Right renal pelvis (tissue), 4 donors: ENCODE results near the gene PTX4. TPM values are rescaled to one million over a fixed set of nuclear protein-coding genes. Genes with fewer than 3 reads are reported as not detected.
"Not testable (repeated sequence)": the region's sequence is repeated elsewhere in the genome, so short reads cannot be mapped to it uniquely, and the experiment has no call there.

Experiments used
- DNase-seq, 4 donors: peaks; one replicate each; pipeline ENCODE4 v3.0.0-alpha.2; 2013; ENCODE audit warnings: low read depth in 4 of 4, low spot score in 3 of 4, missing footprints in 1 of 4
- polyA plus RNA-seq, 4 donors: library from polyadenylated mRNA; unstranded; fragments of 120-200 nt; gene quantifications; one replicate each; pipeline ENCODE4 v1.2.1, GENCODE V29; 2013; ENCODE audit not compliant: insufficient read length in 4 of 4

The PTX4 gene
- polyA plus RNA-seq, 4 donors, result 0.04 TPM; not detected in 3

DNA sequence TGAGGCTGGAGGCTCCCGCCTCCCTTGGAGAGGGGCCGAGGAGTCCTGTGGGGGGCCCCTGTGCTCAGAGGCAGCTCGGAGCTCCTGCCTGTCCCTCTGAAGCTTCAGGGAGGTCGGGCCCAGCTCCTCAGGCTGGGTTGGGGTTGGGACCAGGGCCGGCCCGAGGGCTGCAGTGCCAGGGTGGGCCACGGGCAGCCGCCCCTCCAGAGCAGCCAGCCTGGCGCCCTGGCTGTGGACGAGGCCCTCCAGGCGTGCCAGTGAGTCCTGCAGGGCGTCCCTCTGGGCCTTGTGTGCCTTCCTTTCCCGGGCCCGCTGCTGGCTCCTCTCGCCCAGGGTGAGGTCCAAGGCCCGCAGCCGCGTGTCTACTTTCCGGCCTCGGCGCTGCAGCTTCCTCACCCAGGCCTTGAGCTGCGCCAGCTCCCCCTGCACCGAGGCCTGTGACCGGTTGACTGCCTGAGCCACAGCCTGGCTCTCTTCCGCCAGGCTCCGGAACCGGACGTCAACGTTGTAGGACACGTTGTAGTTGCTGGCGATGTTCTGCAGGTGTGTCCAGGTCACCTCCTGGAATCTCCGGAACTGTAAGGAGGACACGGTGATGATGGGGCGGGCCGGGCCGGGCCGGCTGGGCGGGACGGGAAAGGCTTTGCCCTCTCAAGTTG, 1.2 kb downstream of the PTX4 start:
- no peak for DNase-seq

DNA sequence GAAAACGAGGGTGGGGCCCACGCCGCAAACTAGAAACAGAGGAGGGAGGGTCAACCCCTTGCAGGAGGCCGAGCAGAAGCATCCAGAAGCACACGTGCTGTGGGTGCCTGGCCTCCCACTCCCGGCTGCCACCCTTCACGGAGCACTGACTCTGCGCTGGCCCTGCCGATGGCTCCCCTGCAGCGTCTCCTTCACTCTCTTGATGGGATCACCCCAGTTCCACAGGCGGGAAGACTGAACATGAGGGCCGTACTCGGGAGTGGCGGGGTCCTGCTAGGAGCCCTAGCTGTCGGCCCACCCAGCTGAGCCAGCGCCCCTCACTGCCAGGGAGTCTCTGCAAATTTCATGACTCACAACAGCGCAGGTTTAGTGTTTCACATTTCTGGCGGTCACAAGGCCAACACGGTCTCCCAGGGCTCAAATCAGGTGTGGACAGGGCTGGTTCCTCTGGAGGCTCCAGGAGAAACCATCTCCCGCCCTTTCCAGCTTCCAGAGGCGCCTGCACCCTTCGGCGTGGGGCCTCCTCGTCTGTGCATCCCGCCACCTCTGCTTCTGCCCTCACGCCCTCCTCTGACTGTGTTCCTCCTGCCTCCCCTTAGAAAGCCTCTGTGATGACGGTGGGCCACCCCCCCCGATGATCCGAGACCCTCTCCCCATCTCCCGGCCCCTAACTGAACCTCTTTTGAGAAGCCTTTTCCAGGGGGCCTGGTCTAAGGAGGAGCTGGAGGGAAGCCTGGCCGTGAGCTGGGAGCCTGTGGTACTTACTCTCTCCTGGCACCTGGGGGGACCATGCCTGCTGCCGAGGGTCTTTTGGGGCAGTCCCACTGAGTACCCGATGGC, 2.0 kb downstream of the PTX4 start:
- DNase-seq, result no peak

DNA sequence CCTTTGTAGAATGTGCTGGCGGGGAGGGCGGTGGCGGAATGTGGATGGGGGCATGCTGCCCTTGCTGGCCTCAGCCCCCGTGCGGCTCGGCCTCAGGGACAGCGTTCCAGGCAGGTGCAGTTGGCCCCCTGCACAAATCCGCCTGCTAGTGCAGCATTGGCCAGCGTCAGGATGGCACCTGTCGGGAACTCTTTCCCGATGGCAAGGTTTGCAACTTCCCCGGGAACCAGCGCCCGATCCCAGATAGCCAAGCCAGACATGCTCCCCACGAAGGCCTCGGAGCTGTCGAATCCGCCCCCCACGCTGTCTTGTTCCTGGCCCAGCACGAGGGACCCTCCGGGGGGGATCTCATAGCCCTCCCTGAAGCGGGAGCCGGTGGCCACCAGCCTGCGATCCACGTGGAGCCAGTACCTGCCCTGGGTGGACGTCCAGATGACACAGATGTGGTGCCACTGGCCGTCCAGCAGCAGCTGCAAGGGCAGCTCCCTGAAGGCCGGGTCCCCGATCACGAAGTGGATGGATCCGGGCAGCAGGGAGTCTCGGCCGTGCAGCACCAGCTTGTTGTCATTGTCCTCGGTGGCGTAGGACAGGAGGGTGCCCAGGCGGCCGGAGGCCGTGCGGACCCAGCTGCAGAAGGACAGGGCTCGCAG, 2.8 kb downstream of the PTX4 start:
- no peak for DNase-seq

DNA sequence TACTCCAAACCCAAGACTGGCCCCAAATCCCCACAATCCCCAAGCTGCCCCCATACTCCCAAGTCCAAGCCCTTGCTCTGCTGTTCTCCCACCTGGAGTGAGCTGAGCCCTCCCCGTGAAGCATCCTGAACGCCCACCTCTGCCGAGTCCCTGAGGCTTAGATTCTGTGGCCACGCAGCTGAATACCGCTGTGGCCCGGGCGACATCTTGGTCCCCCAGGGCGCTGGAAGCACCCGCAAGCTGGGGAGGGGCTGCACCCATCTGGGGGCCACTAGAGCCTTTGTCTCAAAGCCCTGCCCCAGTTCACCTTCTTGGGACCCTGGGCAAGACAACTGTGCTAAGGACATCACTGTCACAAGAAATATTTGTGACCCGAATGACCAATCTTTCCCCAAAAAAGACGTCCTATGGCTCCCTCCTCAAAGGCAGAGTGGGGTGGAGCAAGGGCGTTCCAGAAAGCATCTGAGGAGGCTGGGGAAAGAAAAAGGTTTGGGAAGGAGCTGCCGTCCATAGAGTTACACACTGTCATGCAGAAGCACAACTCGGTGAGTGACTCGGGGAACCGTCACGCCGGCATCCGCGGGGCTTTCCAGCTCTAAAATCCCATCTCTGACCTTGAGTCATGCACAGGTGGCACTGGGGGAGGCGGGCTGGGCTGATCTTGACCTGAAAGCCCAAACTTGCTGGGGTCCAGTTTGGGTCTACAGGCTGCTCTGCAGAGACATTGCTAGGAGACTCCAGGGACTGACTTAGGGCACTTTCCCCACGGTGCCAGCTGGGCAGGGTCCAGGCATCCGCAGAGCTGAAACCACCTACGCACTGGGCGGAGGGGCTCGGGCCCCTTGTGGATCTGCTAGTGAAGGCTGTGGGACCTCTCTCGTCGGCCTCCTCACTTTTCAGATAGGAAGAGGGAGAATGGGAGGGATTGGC, 6.6 kb downstream of the PTX4 start:
- DNase-seq, result no peak

DNA sequence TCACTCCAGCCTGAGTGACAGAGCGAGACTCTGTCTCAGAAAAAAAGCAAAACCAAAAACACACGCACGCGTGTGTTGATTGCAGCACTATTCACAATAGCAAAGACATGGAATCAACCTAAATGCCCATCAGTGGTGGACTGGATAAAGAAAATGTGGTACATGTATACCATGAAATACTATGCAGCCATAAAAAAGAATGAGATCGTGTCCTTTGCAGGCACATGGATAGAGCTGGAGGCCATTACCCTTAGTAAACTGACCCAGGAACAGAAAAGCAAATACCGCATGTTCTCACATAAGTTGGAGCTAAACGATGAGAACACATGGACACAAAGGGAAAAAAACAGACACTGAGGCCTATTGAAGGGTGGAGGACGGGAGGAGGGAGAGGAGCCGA, 9.8 kb downstream of the PTX4 start:
- DNase-seq, result not testable (repeated sequence)

DNA sequence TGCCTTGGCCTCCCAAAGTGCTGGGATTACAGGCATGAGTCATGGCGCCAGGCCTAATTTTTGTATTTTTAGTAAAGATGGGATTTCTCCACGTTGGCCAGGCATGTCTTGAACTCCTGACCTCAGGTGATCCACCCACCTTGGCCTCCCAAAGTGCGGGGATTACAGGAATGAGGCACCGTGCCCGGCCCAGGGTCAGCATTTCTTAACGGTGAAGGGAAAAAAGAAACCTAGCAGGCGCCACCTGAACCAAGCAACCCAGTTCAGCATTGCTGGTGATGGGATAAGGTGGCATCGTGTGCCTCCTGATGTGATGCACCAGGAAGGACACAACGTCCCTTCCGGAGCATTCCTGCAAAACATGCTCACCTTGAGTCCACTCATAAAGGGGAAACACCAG, 11.7 kb downstream of the PTX4 start:
- no peak for DNase-seq

DNA sequence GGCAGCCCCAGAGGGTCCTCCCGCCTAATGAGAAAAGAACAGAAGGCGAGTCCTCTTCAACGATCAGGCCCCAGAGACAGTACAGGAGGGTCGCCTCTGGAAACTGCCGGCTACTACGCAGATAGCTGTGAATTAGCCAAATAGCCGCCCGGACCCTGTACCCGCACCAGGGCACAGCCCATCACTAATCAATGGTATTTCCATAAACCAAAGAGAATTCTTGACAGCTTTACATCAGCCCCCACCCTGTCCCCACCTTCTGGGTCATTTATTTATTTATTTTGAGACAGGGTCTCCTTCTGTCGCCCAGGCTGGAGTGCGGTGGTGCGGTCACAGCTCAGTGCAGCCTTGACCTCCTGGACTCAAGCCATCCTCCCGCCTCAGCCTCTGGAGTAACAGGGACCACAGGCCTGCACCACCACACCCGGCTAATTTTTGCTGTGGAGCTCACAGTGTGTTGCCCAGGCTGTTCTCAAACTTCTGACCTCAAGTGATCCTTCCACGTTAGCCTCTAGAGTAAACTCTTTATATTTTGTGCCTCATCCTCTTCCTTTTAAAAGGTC, 13.1 kb downstream of the PTX4 start:
- no peak for DNase-seq

DNA sequence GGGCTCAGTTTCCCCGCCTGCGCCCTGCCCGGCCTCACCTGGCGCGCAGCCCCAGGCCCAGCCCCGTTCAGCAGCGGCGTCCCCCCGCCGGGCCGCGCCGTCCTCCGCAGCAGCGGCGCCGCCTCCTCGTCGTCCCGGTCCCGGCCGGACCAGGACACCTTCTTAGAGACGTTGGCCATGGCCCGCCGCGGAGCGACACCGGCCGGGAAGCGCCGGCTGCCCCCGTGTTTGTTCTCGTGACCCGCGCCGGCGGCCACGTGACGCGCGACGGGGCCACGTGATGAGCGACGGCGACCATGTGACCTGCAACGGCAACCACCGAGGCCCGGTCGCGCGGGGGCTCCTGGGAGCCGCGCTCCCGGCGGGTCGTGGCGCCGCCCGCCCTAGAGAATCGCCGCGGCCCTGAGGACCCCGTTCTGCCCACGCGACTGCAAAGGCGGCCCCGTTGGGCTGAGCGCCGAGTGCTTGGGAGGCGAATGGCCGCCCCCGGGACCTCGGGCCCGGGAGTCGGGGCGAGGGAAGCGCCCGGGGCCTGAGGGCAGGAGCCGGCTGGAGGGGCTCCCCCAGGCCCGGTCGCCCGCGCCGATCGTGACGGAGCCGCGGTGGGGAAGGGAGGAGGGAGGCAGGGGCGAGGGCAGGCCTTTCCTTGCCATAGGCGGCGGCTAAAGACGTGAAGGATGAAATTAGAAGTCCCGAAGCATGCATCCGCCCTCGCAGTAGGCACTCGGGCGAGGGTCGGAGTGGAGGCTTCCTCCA, 13.8 kb downstream of the PTX4 start, which contains the start of gene CLCN7:
TSS of gene CLCN7 (minus strand) at position 233 of the 756 bp plus-strand sequence. CDS start at position 179, 54 bp downstream.
- peak; percentile 61 to 80 (median 70) for DNase-seq

DNA sequence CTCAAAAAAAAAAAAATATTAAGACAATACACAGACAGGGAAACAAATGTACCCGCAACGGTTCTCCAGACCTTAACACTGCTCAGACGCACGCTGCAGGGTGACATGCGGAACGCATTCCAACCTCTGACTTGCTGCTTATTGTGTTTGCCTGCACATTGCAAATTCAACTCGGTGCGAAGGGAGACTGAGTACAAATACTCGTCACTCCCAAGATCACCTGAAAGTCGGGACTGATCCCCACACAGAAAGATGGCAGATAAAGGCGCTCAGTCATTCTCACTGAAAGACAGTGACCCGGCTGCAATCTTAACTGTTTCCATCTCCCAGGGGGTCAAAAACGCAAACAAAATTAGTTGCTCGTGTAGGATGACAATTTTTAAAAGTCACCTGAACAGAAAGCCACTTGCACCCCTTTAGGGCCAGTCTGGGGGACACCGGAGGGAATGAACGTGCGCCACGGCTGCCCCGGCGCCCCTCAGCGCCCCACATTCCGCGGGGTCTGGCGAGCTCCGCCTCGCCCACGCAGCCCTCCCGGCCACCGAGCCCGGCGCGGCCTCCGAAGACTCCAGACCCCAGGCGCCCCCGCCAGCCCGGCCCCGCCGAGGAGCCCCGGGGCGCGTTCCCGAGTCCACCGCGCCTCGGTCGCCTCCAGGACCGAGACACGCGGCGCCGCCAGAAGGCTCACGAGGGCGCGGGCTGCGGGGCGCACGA, 14.5 kb downstream of the PTX4 start:
- DNase-seq, result no peak

DNA sequence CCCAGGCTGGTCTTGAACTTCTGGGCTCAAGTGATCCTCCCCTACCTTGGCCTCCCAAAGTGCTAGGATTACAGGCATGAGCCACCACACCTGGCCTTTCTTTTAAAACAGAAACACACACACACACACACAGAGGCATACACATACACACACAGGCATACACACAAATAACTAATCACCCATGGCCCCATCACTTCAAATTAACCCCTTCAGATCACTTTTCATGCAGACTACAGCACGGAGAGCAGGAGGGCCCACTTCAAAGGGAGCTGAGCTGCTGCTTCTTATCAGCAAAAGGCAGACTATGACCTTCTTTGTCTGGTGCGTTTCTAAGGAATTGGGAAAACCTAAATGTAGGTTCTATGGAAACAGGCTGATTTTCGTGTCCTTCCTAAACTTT, 15.8 kb downstream of the PTX4 start:
- DNase-seq, result no peak

DNA sequence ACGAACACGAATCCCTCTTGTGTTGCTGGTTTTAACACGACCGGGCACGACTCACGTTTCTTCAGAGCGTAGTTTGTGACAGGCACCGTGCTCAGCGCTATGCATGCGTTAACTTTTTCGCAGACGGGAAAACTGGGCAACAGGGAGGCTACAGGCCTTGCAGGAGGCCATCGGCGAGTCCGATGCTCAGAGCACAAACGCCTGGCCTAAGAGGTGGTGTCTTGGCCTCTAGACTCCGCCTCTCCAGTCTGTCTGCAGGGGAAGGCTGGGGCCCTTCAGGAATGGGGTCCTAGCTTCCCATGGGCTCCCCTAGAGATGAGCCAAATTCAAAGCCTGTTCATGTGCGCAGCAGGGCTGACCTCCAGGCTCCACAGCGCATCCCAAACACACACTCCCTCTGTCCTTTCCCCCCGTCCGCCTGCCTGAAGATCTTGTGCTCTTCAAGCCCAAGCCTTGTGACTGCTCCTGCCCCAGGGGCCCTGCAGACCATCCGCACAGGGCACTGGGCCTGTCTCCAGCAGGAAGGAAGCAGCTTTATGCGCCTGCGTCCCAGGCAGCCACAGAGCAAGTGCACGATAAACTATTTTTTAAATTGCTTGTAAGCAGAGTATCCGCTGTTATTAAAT, 17.1 kb downstream of the PTX4 start:
- DNase-seq, result no peak

DNA sequence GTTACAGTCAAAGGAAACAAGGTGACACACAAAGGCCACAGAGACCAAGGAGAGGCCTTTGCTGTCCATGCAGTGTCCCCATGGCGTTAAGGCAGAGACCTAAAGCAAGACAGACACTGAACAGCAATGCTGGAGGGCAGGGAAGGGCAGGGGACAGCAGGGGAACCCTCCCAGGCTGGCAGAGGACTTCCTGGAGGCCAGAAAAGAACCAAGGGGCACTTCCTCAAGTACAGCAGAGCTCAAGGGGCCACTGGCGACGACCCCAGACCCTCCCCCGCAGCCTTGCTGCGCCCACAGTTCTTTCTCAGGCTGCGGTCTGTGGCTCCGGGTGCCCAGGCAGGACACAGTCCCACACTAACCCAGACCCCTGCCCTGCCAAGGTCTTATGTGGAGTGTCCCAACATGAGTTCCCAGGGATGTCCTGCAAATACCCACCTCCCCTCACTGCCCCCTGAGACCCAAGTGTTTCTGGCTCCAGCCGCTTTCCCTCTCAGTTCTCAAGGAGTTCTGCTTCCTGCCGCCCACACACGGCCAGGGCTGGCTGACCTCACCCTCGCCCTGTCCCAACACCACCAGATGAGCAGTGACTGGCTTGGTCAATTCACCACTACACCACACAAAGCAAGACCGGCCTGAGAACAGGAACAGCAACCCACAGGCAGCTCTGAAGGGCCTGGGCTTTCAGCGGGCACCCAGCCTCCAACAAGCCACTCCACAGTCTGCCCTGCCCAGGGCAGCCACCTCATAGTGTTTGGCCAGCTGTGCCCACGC, 18.1 kb downstream of the PTX4 start:
- no peak for DNase-seq

DNA sequence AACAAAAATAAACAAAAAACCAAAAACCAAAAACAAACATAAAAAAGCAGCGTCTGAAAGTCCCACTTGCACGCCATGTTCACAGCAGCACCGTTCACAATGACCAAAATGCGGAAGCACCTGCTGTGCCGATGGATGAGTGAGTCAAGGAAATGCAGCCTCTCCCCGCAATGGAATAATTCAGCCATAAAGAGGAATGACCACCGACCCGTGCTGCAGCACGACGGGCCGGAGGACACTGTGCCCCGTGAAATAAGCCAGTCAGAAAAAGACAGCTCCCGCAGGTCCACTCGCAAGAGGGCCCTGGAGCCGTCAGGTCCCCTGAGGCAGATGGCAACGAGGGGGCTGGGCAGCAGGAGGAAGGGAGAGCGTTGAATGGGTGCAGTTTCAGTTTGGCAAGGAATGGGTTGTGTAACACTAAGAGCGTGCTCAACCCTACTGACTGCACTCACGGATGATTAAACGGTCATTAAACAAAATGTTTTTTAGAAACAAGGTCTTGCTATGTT, 19.0 kb downstream of the PTX4 start:
- no peak for DNase-seq

DNA sequence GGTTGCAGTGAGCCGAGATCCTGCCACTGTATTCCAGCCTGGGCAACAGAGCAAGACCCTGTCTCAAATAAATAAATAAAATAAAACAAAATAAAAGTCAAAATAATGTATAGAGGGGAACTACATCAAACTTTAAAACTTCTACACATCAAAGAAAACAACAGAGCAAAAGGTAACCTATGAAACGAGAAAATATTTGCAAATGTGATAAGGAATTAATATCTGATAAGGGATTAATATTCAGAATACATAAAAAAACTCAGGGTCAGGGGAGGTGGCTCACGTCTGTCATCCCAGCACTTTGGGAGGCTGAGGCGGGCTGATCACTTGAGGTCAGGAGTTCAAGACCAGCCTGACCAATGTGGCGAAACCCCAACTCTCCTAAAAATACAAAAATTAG, 19.6 kb downstream of the PTX4 start:
- DNase-seq, result not testable (repeated sequence)

DNA sequence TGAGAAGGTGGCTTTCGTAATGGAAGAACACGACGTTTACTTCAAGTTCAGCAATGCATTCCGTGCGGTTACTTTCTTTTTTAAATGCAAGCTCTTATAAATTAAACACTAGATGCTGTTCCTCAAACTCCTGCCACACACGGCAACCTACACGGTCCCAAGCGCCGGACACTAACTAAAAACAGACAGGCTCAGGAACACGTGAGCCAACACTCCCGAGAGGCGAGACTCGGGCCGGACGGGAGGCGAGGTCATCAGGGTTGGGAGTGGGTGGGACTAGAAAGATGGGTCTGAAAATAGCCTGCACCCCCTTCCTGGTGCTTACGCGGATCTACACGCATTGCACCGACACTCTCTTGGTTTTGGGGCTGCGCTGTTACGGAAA, 20.3 kb downstream of the PTX4 start:
- DNase-seq, result no peak

DNA sequence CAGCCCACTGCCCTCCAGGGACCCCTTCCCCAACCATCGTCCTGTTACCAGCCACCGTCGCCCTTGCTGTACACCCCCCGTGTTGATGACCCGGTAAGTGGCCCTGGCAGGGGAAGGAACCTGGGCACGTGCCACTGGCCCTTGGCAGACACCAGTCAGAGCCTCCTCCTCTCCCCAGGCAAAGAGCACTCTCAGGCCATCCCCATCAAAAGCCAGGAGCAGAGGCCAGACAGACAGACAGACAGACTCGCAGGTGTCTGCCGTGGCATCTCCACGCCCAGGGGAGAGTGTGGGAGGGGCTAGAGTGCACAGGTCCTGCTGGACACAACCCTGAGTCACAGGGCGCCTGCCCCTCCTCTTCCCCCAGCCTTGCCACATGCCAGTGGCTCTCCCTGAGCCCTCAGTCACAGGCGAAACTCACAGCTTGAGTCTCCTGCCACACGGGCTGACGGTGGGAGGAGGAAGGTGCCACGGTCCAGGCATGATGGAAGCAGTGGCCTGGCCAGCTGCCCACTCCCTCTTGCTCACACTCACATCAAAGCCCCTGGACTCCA, 21.7 kb downstream of the PTX4 start:
- no peak for DNase-seq

DNA sequence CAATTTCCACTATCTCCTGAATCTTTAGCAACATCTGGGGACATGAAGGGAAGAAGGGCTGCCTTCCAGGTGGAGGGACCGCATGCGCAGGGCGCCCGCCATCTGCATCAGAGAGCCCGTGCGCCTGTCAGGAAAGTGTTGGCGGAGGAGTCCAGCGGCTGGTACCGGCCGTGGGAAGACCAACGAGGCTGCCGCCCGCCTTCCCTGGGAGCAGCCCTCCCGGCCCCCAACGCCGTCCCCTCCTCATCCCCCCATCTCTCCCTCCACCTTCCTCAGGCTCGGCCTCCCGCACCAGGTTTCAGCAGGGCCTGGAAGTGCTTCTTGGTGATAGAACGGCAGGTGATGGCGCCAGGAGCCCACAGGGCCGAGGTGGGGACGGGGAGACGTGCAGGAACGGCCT, 22.7 kb downstream of the PTX4 start:
- no peak for DNase-seq
